ENCODE data around the gene SLC6A6.

DNA sequence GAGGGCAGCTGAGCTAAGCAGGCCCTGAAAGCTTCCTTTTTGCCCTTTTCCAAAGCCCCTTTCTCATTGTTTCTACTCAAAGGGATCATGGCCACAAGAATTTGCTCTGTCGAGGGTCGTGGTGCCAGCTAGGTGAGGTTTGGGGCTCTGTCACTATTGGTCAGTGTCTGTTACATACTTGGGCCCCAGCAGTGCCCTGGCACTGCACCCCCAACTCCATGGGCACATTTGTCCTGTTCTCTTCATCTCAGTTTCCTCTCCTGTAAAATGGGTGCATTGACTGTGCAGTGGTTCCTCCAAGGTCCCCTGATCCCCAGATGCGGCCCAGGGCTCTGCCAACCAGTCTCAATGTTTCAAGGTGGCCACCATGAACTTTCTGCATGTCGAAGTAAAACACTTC lies 62.1 kb downstream of the SLC6A6 start:
- TF ChIP-seq, protein P1, sequence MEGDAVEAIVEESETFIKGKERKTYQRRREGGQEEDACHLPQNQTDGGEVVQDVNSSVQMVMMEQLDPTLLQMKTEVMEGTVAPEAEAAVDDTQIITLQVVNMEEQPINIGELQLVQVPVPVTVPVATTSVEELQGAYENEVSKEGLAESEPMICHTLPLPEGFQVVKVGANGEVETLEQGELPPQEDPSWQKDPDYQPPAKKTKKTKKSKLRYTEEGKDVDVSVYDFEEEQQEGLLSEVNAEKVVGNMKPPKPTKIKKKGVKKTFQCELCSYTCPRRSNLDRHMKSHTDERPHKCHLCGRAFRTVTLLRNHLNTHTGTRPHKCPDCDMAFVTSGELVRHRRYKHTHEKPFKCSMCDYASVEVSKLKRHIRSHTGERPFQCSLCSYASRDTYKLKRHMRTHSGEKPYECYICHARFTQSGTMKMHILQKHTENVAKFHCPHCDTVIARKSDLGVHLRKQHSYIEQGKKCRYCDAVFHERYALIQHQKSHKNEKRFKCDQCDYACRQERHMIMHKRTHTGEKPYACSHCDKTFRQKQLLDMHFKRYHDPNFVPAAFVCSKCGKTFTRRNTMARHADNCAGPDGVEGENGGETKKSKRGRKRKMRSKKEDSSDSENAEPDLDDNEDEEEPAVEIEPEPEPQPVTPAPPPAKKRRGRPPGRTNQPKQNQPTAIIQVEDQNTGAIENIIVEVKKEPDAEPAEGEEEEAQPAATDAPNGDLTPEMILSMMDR (IDR thresholded peaks at IDR 0.05; ENCODE audit: low read length): no peak
- no peak for TF ChIP-seq EZH2 (IDR thresholded peaks at IDR 0.05; ENCODE audit: borderline replicate concordance, low read length)

All from OCI-LY1 (cell line).